HFFc6 (cell line): Measurements from ENCODE around the gene CNNM1. TPM values are rescaled to one million over a fixed set of nuclear protein-coding genes. Genes with fewer than 3 reads are reported as not detected.

Experiments used
- DNase-seq: peaks from one replicate; pipeline ENCODE4 v3.0.0-alpha.2; 2018
- H3K27ac Mint-ChIP-seq: 2 replicates; pipeline ENCODE4 v1.8.0; 2020; ENCODE audit warnings: mild to moderate bottlenecking, mixed read lengths
- H3K27me3 Mint-ChIP-seq: 2 replicates; pipeline ENCODE4 v1.8.0; 2021; ENCODE audit warnings: mild to moderate bottlenecking, moderate library complexity, mixed read lengths; ENCODE audit not compliant: insufficient read depth
- H3K36me3 Mint-ChIP-seq: 2 replicates; pipeline ENCODE4 v1.8.0; 2021; ENCODE audit warnings: low read depth, mixed read lengths
- H3K4me1 Mint-ChIP-seq: 2 replicates; pipeline ENCODE4 v1.8.0; 2020; ENCODE audit warnings: low read depth, mixed read lengths
- H3K4me3 Mint-ChIP-seq: 2 replicates; pipeline ENCODE4 v1.8.0; 2020; ENCODE audit warnings: mild to moderate bottlenecking, moderate library complexity, mixed read lengths
- H3K9me3 Mint-ChIP-seq: 2 replicates; pipeline ENCODE4 v1.8.0; 2020; ENCODE audit warnings: mild to moderate bottlenecking, mixed read lengths
- total RNA-seq, 6 experiments: library from RNA; stranded (reverse); fragmentation: NEBNext Ultra II Directional; extraction: Animal tissue kit (Norgen Biotek cat#: 25700); gene quantifications; 2 replicates in 1 of 6; 3 replicates in 5 of 6; pipeline ENCODE4 v1.2.3, GENCODE V29; 2021
- TF ChIP-seq, protein P1 (sequence below): fragments of 200-600 bp; sonication (generic); IDR thresholded peaks from 2 replicates; pipeline ENCODE4 v1.5.0; 2021; ENCODE audit warnings: antibody characterized with exemption, mild to moderate bottlenecking

The CNNM1 gene
- total RNA-seq, 6 experiments from 2014 or later, result 3.0 to 4.6 (median 3.3) TPM

GRCh38 chr10:99292159-99292558 lies 37.0 kb upstream of the CNNM1 start:
- TF ChIP-seq, protein P1, sequence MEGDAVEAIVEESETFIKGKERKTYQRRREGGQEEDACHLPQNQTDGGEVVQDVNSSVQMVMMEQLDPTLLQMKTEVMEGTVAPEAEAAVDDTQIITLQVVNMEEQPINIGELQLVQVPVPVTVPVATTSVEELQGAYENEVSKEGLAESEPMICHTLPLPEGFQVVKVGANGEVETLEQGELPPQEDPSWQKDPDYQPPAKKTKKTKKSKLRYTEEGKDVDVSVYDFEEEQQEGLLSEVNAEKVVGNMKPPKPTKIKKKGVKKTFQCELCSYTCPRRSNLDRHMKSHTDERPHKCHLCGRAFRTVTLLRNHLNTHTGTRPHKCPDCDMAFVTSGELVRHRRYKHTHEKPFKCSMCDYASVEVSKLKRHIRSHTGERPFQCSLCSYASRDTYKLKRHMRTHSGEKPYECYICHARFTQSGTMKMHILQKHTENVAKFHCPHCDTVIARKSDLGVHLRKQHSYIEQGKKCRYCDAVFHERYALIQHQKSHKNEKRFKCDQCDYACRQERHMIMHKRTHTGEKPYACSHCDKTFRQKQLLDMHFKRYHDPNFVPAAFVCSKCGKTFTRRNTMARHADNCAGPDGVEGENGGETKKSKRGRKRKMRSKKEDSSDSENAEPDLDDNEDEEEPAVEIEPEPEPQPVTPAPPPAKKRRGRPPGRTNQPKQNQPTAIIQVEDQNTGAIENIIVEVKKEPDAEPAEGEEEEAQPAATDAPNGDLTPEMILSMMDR, result no peak

GRCh38 chr10:99296605-99297004 lies 32.6 kb upstream of the CNNM1 start:
- no peak for DNase-seq
- Mint-ChIP-seq H3K4me1 (peaks cover 26% of the 10 kb centered on the region), H3K4me3 (no peak overlapping the region), H3K27me3 (0 out of 2 replicates have a peak, but pooled peaks cover 2% of the 10 kb centered on the region), H3K36me3 (no peaks in the 10 kb centered on the region), H3K27ac (no peak overlapping the region), H3K9me3 (no peaks in the 10 kb centered on the region)
- TF ChIP-seq, protein P1, result no peak

More at GRCh38 chr10:99292159-99292558, 37.0 kb upstream of the CNNM1 start:
- no peaks in the 10 kb centered on the region for H3K36me3 Mint-ChIP-seq
- peak overlapping the region; percentile 36 for H3K4me3 Mint-ChIP-seq
- H3K9me3 Mint-ChIP-seq, result no peaks in the 10 kb centered on the region
- peaks cover 31% of the 10 kb centered on the region for H3K4me1 Mint-ChIP-seq
- H3K27me3 Mint-ChIP-seq, result no peaks in the 10 kb centered on the region
- DNase-seq, result peak; percentile 92
- H3K27ac Mint-ChIP-seq, result peak overlapping the region; percentile 90

DNA sequence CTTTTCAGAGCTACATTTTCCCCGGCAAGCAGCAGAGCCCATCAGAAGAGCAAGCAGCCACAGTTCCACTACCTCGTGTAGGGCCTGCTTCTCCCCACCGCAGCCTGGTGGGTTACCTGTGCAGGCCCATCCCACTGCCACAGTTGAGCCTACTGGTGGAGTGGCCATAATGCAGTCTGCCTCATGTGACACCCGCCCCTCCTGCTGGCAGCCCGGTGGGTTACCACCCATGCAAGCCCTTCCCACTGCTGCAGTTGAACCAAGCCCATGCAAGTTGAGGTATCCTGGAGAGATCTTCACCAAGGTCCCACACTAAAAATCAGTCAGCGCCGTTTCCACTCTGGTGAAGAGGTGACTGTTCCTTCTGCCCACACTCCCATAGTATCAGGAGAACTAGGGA lies 32.1 kb upstream of the CNNM1 start:
- 0 out of 2 replicates have a peak, but pooled peaks cover 2% of the 10 kb centered on the region for H3K27me3 Mint-ChIP-seq
- no peak overlapping the region for H3K4me3 Mint-ChIP-seq
- H3K4me1 Mint-ChIP-seq, result peaks cover 22% of the 10 kb centered on the region
- TF ChIP-seq, protein P1, result peak; percentile 29; the same call in 1 of the 2 replicates
- no peaks in the 10 kb centered on the region for H3K36me3 Mint-ChIP-seq
- H3K27ac Mint-ChIP-seq, result no peak overlapping the region
- no peak for DNase-seq
- H3K9me3 Mint-ChIP-seq, result no peaks in the 10 kb centered on the region

GRCh38 chr10:99303899-99304861 lies 25.0 kb upstream of the CNNM1 start:
- Mint-ChIP-seq H3K27me3 (peaks cover 3% of the 10 kb centered on the region), H3K27ac (no peak overlapping the region), H3K9me3 (peaks cover 7% of the 10 kb centered on the region), H3K4me3 (no peak overlapping the region), H3K4me1 (peaks cover 21% of the 10 kb centered on the region), H3K36me3 (peaks cover 7% of the 10 kb centered on the region; the same call in 1 of the 2 replicates)
- TF ChIP-seq, protein P1, result no peak
- peak; percentile 26 for DNase-seq

- H3K9me3 Mint-ChIP-seq, result peaks cover 9% of the 10 kb centered on the region
- H3K4me3 Mint-ChIP-seq, result no peak overlapping the region
- peaks cover 5% of the 10 kb centered on the region for H3K27me3 Mint-ChIP-seq
- H3K4me1 Mint-ChIP-seq, result peaks cover 14% of the 10 kb centered on the region
- DNase-seq, result no peak
- no peak overlapping the region for H3K27ac Mint-ChIP-seq
- TF ChIP-seq, protein P1, result no peak
- H3K36me3 Mint-ChIP-seq, result peaks cover 9% of the 10 kb centered on the region; the same call in 1 of the 2 replicates
These were observed 24.3 kb upstream of the CNNM1 start for GRCh38 chr10:99304862-99305229.
